ENCODE measurements around the gene HRK. TPM values are rescaled to one million over a fixed set of nuclear protein-coding genes. Genes with fewer than 3 reads are reported as not detected.

HRK gene
- total RNA-seq, 1 experiment from 2014 or later = 0.44 TPM

DNA sequence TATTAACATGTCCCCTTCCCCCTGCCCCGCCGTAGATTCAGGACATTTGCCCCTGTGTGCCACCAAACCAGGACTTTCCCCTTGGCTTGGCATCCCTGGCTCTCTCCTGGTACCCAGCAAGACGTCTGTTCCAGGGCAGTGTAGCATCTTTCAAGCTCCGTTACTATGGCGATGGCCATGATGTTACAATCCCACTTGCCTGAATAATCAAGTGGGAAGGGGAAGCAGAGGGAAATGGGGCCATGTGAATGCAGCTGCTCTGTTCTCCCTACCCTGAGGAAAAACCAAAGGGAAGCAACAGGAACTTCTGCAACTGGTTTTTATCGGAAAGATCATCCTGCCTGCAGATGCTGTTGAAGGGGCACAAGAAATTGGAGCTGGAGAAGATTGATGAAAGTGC lies 28.9 kb downstream of the HRK start:
- ChIA-PET CTCF (no interaction called here), POLR2A (no interaction called here)
- in situ Hi-C loops (cut with HindIII; ENCODE audit: low pct_unique_long_range_greater_than_20kb, low sequenced_read_pairs) (no loop called here), intact Hi-C loops (cut with micrococcal nuclease; ENCODE audit: unreplicated experiment) (no loop called here)
- peaks cover 2% of the 10 kb centered on the region; the same call in 1 of the 2 replicates for H3K27me3 ChIP-seq (ENCODE audit: control insufficient read depth, insufficient read depth, low read length)
- no peaks in the 10 kb centered on the region for H3K9me3 ChIP-seq (ENCODE audit: control insufficient read depth, insufficient read depth, low read depth, low read length)
- ATAC-seq = no peak
- no peaks in the 10 kb centered on the region for H3K4me1 ChIP-seq (ENCODE audit: control insufficient read depth, insufficient read depth, low read length)
- TF ChIP-seq, protein P1, sequence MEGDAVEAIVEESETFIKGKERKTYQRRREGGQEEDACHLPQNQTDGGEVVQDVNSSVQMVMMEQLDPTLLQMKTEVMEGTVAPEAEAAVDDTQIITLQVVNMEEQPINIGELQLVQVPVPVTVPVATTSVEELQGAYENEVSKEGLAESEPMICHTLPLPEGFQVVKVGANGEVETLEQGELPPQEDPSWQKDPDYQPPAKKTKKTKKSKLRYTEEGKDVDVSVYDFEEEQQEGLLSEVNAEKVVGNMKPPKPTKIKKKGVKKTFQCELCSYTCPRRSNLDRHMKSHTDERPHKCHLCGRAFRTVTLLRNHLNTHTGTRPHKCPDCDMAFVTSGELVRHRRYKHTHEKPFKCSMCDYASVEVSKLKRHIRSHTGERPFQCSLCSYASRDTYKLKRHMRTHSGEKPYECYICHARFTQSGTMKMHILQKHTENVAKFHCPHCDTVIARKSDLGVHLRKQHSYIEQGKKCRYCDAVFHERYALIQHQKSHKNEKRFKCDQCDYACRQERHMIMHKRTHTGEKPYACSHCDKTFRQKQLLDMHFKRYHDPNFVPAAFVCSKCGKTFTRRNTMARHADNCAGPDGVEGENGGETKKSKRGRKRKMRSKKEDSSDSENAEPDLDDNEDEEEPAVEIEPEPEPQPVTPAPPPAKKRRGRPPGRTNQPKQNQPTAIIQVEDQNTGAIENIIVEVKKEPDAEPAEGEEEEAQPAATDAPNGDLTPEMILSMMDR (IDR thresholded peaks at IDR 0.05) = no peak
- no peak for TF ChIP-seq SIN3A (IDR thresholded peaks at IDR 0.05; ENCODE audit: borderline replicate concordance, insufficient read depth, low read depth, low read length)
- no peak for TF ChIP-seq TCF7L2 (IDR thresholded peaks at IDR 0.05; ENCODE audit: low read depth, low read length)
- TF ChIP-seq REST (IDR thresholded peaks at IDR 0.05; ENCODE audit: insufficient read depth in 1 of 2, low read depth in 2 of 2, low read length in 1 of 2) = no peak
- TF ChIP-seq POLR2AphosphoS5 (IDR thresholded peaks at IDR 0.05; ENCODE audit: low read depth, low read length) = no peak
- H3K36me3 ChIP-seq (ENCODE audit: control insufficient read depth, insufficient read depth, low read length) = no peaks in the 10 kb centered on the region
- no peak overlapping the region for H3K27ac ChIP-seq (ENCODE audit: low read length)
- no TSS peak for BruUV-seq (replicated peaks)
- DNase-seq (ENCODE audit: low read depth, low spot score) = no peak
- no peak overlapping the region for H3K4me3 ChIP-seq (ENCODE audit: low read depth in 2 of 2, low read length in 2 of 2)

GRCh38 chr12:116849216-116849615 lies 32.0 kb downstream of the HRK start:
- intact Hi-C loops (cut with micrococcal nuclease; ENCODE audit: unreplicated experiment) (no loop called here), in situ Hi-C loops (cut with HindIII; ENCODE audit: low pct_unique_long_range_greater_than_20kb, low sequenced_read_pairs) (no loop called here)
- Histone ChIP-seq H3K36me3 (ENCODE audit: control insufficient read depth, insufficient read depth, low read length) (no peaks in the 10 kb centered on the region), H3K4me1 (ENCODE audit: control insufficient read depth, insufficient read depth, low read length) (no peaks in the 10 kb centered on the region), H3K27ac (ENCODE audit: low read length) (no peak overlapping the region), H3K4me3 (ENCODE audit: low read depth in 2 of 2, low read length in 2 of 2) (no peak overlapping the region), H3K9me3 (ENCODE audit: control insufficient read depth, insufficient read depth, low read depth, low read length) (no peaks in the 10 kb centered on the region), H3K27me3 (ENCODE audit: control insufficient read depth, insufficient read depth, low read length) (peaks cover 2% of the 10 kb centered on the region; the same call in 1 of the 2 replicates)
- no peak for ATAC-seq
- ChIA-PET POLR2A (no interaction called here), CTCF (no interaction called here)
- DNase-seq (ENCODE audit: low read depth, low spot score) = no peak
- BruUV-seq (replicated peaks) = no TSS peak
- TF ChIP-seq, protein P1 (IDR thresholded peaks at IDR 0.05) = no peak
- TF ChIP-seq REST (IDR thresholded peaks at IDR 0.05; ENCODE audit: insufficient read depth in 1 of 2, low read depth in 2 of 2, low read length in 1 of 2) (no peak), TCF7L2 (IDR thresholded peaks at IDR 0.05; ENCODE audit: low read depth, low read length) (no peak), SIN3A (IDR thresholded peaks at IDR 0.05; ENCODE audit: borderline replicate concordance, insufficient read depth, low read depth, low read length) (no peak), POLR2AphosphoS5 (IDR thresholded peaks at IDR 0.05; ENCODE audit: low read depth, low read length) (no peak)
